A204.1 (cell line): ENCODE results near the gene FGFRL1.
"Not testable (repeated sequence)": the region's sequence is repeated elsewhere in the genome, so short reads cannot be mapped to it uniquely, and the experiment has no call there.

Experiments used
- FAIRE-seq: peaks from 2 replicates; lab custom pipeline; 2012; peaks lifted over from hg19 to GRCh38; lab: Jason Lieb, UNC

FGFRL1 gene

DNA sequence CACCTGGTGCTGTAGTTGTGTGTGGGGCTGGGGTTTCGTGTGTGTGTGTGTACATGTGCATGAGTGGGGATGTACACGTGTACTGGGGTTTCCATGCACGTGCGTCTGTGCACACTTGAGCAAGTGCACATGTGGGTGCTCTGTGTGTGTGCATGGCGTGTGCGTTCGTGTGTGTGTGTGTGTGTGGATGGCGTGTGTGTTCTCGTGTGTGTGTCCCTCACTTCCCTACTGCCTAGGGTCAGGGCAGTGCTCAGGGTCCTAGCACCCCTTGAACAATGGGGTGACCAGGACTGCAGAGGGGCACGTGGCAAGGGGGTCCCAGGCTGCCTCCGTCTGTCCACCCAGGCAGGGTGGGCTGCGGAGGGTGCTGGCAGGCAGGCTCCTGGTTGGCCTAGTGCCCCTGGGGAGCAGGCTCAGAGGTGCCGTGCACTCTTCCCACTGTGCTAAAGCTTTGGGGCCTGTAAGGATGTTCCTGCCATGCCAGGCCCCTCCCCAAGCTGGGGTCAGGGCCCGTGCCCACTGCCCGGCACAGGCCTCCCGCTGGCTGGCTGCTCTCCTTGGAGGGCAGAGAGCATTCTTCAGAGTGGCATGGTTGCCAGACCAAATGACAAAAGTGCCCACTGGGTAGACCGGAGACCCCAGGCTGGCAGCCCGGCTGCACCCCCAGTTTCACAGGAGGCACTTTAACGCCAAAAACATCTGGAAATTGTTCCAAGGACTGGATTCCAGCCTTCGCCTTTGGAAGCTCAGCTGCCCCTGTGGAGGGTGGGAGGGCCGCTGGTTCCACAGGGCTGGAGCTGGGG, 29.1 kb downstream of the FGFRL1 start:
- FAIRE-seq: no peak

DNA sequence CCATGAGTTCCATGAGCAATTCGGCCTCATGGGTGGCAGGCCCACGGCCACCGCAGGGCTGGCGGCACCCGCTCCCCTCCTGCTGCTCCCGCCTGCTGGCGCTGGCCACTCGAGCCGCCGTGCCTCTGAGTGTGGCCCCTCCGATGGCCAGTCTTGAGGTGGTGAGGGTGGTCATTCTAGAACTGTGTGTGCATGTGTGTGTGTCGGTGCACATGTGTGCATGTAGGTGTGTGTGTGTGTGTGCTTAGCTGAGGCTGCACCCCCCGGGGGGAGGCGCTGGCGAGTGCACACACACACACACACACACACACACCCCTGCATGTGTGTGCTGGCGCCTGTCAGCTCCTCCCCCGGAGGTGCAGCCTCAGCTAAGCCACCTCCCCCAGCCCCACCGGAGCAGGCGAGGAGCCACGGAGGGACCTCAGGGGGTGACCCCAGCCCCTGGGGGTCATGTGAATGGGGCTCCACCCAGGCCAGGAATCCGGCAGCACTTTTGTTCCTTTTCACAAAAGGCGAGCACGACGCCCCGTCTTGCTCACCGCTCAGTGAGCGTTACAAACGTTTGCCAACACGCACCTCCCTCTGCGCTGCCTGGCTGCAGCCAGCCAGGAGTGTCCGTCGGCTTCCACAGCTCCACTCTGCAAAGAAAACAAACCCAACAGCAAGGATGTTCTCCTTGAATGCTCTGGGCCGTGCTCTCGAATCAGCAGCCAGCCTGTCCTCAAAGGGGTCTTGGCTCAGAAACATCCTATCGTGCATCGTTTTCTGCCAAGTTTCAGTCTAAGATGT, 29.9 kb downstream of the FGFRL1 start:
- no peak for FAIRE-seq

DNA sequence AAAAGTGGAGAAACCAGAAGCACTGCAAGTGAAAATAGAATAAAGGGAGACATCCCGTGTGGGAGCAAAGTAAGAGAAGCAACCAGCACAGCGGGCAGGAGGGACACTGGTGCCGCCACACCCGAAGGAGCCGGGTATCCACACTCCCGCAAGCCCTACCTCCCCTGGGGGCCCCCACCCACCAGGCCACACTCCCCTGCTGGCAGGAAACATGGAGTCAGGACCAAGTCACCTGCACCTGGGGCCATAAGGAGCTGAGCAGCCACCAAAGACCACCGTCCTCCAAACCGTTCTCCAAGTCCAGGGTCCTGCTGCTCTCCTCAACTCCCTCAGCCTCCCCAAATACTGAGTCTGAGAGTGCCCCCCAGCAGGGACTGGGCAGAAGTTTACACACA, 30.5 kb downstream of the FGFRL1 start:
- FAIRE-seq: no peak

DNA sequence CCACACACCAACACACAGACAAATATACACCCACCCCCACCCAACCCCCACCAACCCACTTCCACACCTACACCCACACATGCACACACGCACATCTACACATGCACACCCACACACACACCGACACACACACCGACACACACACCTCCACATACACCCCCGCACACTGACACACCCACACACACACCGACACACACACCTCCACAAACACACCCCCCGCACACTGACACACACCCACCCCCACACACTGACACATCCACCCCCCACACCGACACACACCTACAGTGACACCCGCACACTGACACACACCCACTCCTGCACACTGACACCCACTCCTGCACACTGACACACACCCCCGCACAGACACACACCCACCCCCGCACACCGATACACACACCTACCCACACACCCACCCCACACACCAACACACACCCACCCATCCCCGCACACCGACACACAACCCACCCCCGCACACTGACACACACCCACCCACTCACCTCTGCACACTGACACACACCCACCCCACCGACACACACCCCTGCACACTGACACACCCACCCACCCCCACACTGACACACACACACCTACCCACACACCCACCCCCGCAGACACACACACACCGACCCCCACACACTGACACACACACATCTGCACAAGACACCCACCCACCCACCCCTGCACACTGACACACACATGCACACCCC, 31.1 kb downstream of the FGFRL1 start:
- FAIRE-seq: no peak

DNA sequence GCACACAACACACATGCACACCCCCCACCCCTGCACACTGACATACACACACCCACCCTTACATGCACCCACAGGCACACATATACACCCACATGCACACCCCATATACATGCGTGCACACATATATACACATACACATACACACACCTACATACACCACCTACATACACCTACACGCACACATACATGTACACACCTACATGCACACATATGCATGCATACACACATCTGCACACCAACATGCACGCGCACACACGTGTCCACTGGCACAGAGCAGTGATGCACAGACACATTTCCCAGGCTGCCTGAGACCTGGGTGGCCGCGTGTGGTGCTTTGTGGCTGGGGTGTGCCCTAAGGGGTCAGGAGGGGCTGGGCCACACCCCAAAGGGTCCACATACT, 31.7 kb downstream of the FGFRL1 start:
- FAIRE-seq: no peak

DNA sequence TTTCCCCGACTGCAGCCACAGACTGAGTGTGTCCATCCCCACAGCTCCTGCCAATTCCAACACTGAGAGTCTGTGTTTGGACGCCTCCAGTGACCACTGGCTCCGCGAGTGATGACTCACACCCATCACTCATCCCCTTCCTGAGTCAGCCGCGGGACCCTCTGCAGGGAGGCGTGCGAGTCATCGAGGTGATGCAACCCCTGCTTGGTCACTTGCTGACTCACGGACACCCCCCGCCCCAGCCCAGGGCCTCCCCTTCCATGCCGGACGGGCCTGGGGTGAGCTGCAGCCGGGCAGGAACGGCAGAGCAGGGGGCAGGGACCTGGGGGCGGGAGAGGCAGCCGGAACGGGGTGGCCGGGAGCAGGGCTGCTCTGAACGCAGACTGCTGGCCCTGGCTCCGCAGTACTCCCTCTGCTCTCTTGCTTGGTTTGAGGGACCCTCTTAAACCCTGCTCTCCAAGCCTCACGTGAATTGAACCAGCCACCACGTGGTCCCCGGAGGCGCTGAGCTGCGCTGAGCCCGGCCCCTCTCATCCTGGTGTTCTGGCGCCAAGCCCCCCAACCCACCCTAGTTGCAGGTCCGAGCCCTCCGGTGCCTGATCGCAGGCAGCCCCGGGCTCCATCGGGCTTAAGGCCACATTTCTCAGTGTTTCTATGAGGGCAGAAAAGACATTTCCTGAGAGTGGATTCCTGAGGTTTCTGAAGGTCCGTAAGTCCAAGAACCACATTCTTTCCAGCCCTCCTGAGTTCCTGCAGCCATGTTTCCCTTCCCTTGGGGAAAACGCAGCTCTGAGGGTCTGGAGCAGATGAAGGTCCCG, 32.4 kb downstream of the FGFRL1 start:
- FAIRE-seq: no peak

DNA sequence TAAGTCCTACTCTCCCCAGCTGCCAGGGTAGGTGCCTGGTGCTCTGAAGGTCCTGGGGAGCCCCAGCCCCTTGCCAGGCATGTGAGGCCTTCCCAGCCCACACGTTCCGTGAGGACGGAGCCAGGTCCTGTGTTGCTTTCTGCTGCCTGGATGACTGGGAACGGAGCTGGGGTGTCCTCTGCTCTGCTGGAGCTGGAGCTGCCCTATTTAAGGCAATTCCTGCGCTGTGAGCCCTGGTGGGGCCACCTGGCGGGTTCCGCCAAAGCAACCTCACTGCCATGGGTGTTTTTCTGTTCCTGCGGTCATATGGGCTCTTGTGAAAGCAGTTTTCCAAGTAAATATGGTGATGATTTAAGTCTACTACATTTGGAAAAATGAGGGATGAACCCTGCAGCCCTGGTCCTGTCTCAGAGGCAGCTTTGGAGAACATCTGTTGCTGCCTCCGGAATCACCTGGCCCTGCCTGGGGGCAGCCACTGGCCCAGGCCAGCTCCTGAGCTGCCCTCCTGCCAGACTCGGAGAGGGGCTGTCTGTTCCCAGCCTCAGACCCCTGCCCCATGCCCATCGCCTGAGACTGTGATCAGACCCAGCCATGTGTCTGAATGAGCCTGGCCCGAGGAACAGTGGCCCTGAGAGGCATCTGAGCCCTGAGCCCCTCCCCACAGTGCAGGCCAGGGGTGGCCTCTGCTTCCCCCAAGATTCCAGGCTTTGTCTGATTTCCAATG, 33.2 kb downstream of the FGFRL1 start:
- no peak for FAIRE-seq

DNA sequence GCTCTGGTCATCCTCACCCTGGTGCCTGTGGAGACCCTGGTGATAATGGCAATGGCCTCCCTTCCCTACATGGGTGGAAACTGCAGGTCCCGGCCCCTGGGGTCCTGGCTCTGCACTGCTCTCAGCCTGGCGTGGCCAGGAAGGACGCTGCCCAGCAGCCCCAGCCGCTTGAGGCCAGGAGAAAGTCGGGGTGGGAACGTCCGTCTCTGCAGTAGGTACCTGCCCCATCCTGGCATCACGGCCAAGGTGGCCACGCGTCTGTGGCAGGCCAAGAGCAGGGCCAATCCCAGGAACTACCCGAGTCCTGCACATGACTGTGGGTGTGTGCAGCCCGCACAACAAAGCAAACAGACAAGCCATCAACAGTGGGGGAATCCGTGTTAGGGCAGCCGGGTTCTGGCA, 33.8 kb downstream of the FGFRL1 start:
- FAIRE-seq: no peak

DNA sequence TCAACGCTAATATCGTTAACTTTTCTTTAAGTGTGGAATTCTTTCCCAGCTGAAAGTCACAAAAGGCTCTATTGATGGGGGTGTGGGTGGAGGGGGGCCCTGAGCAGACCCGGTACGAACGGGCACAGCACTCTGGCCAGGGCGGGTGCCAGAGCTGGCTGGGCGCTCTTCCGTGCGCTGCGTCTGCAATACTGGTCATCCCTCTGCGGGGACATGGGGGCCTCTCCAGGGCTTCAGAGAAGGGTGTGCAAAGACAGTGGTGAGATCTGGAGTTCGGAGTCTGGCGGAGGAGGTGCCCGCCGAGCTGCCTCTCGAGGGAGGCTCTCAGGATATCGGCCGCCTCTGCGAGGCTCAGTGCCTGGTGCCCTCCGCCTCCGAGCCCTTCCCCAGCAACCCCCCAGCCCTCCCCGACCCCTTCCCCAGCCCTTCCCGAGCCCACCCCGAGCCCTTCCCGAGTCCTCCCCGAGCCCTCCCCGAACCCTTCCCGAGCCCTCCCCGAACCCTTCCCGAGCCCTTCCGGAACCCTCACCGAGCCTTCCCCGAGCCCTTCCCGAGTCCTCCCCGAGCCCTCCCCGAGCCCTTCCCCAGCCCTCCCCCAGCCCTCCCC, 34.3 kb downstream of the FGFRL1 start:
- FAIRE-seq: no peak

DNA sequence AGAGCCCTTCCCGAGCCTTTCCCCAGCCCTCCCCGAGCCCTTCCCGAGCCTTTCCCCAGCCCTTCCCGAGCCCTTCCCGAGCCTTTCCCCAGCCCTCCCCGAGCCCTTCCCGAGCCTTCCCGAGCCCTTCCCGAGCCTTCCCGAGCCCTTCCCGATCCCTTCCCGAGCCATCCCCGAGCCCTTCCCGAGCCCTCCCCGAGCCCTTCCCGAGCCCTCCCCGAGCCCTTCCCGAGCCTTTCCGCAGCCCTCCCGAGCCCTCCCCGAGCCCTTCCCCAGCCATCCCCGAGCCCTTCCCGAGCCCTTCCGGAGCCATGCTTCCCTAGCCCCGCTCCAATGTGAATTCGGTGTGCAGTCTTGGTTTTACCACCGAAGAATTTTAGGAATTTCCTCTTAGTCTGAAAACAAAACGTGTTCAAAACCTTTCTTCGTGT, 35.2 kb downstream of the FGFRL1 start:
- FAIRE-seq: not testable (repeated sequence)

DNA sequence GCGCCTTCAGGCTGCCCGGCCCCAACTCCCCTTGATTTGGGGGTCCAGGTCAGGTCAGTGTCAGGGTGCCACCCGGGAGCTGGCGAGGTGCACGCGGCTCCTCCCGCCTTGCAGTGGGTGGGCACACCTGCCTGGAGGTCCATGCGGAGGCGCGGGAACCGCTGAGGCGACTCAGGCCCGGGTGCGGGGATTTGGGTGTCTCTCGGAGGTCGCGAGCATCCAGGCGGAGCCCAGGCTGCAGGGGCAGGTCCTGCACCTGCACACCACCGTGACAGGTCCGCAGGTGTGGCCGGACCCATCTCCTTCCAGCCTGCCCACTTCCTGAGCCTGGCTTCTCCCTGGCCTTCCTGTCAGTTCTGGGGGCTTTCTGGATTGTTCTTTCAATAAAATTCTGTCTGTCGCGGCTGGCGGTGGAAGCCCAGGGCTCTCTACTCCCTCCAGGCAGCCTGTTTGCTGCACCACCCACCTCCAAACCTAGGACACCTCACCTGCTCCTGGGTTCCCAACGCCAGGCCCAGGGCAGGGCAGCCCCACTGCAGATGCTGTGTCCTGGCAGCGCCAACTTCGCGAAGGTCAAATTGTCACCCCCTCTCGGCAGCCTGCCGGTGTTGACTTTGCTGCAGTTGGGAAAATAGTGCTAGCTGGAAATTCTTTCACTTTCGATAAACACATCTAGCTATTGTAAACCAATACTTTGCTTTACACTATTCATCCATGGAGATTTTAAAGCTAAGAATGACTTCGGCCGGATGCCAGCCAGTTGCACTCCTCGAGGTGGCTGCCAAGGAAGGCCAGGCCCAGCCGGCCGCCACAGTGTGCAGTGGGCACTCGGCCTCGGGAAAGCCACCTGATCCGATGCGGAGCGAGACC, 35.9 kb downstream of the FGFRL1 start:
- FAIRE-seq: no peak

DNA sequence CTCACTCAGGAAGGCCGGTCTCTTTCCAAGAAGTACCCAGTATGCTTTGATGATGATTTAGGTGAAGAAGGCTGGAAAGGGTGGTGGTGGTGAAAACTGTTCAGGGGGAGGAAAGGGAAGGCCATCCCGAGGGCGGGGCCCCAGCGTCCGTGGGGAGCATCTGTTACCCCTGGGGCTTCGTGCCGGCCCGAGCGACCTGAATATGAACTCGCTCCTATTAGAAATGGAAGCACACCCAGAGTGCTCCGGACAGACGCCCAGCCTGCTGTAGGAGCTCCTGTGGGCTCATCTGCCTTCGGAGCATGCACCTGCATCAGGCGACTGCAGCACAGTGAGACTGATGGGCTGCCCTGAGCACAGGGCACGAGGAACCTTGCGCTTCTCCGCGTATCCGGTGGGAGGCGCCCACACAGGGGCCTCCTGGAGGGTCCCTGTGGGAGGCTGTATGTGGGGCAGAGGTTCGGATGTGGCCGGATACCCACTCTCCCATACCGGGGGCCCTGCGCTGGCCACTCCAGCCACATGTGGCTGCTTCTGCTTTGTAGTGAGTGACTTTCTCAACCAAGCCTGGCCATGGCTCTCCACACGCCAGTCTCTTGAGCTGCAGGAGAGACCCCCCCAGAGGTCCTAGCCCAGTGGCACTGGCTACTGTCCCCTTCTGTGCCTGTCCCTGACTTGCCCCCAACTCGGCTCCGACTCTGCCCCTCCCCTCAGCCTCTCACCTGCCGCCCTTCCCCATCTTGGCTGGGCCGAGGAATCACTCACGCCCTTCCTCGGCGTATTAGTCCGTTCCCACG, 36.7 kb downstream of the FGFRL1 start:
- FAIRE-seq: no peak

DNA sequence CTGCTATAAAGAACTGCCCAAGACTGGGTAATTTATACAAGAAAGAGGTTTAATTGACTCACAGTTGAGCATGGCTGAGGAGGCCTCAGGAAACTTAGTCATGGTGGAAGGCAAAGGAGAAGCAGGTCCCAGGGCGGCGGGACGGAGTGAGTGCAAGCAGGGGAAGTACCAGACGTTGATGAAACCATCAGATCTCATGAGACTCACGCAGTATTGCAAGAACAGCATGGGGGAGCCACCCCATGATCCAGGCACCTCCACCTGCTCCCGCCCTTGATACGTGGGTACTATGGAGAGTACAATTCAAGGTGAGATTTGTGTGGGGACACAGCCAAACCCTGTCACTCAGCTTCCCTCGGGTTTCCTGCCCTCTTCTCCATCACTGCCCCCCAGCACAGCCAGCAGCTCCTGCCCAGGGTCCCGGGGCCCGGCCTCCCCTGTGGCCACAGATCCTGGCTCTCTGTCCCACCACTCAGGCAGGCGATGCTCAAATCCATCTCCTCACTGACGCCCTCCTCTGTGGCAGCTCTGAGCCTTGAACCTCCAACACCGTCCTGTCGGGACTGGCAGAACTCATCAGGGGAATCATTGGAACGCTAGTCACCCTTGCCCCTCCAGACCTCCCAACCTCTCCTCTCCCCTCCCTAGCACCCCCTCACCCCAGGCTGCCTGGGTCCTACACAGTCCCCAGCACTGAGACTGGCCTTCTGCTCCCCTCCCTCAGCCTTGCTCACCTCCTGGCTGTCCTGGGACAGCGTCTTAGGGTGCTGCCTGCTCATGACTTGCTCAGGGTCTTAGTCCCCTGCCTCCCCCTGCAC, 37.6 kb downstream of the FGFRL1 start:
- no peak for FAIRE-seq

DNA sequence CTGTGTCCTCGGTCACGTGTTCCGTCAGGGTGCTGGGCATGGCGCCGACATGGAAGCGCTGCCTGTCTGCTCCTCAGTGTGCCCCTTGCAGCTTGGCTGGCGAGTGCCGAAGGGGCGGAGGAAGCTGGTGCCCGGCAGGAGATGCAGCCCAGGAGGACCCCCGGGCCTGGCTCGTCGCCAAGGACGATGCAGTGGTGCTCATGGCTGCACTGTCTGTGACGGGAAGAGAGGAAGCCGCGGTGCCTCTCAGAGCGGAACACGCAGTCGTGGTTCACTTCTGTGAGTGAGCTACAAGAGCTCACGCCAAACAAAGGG, 38.1 kb downstream of the FGFRL1 start:
- FAIRE-seq: no peak

DNA sequence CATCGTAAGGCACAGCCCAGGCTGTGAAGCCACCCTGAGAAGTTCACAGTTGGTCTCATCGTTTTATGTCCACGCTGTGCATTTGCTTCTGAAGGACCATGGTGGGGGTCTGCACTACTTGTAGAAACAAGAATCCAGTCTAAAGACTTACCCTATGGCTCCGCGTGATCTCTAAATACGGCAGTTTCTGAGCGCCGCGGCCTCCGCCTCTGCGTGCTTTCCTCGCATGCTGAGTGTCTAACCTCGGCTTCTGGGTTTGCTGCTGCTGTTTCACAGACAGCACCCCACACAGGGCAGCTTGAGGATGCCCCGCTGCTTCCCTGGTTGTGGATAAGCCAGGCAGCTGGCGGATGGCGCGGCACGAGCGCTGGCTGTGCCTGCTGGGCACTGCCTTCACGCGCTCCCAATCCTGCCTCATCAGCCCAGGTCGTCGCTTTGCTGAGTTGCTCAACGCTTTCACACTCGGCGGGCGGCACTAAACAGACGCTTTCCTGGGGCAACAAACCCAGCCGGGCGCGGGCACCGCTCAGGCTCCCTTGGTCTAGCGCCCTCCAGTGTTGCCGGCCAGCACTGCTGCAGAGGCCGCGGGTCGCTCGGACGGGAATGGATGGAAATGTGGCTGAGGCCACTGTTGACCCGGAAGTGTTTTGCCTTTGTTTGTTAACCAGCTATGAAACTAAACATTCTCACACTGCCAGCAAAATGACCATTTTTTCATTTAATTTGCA, 39.2 kb downstream of the FGFRL1 start:
- FAIRE-seq: no peak

DNA sequence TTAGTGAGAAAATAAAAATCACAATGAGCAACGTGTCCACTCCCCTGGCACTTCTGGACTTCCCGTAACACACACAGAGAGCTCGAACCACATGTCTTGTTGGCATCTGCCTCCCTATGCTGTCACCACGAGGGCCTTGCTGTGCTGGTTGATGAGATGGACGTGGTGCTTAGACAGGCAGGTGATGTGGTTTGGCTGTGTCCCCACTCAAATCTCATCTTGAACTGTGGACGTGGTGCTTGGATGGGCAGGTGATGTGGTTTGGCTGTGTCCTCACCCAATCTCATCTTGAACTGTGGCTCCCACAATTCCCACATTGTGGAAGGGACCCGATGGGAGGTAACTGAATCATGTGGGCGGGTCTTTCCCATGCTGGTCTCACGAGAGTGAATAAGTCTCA, 40.0 kb downstream of the FGFRL1 start:
- no peak for FAIRE-seq

DNA sequence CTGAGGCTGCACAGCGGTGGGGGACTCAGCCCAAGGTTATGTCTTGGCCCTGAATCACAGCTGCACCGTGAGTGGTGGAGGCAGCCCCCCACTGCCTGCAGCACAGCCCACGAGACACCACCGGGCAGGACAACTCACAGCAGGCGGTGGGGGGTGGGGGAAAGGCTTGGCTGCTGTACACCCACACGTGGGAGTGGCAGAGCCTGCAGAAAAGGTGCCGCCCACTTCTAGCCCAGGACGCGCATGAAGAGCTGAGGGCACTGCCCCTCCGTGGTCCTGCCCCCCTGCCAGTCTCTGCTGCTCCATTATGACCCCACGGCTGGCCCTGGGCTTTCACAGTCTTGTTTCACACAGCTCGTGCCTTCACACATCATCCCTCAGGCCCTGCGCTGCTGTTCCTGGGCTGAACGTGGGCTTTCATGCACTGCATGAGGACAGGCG, 40.8 kb downstream of the FGFRL1 start:
- no peak for FAIRE-seq
